Stimulated activated CD8-positive, alpha-beta memory T cell treated with anti-CD3 and anti-CD28 coated beads, Interleukin-7, amount 100 ng/mL, for 48 hours (primary cell): ENCODE measurements around the gene JAM2.

ENCODE experiments used
- DNase-seq, 2 donors: peaks; one replicate each; pipeline ENCODE4 v3.0.0-alpha.2; 2020; ENCODE audit warnings: low read depth in 1 of 2; ENCODE audit errors: extremely low read depth in 1 of 2

Gene JAM2

GRCh38 chr21:25764065-25764464 lies 125.0 kb downstream of the JAM2 start:
- no peak for DNase-seq
